Type B pancreatic cell (in vitro differentiated cells): ENCODE measurements around the gene KRT33B. TPM values are rescaled to one million over a fixed set of nuclear protein-coding genes. Genes with fewer than 3 reads are reported as not detected.

Source experiments
- DNase-seq: peaks from one replicate; pipeline ENCODE4 v3.0.0; 2021; ENCODE audit warnings: mixed read lengths; ENCODE audit not compliant: unreplicated experiment; ENCODE audit errors: extremely low spot score
- H3K27ac Mint-ChIP-seq: 2 replicates; pipeline ENCODE4 v1.8.0; 2021; ENCODE audit warnings: mild to moderate bottlenecking, mixed read lengths
- H3K27me3 Mint-ChIP-seq: 2 replicates; pipeline ENCODE4 v1.8.0; 2021; ENCODE audit warnings: mixed read lengths
- H3K36me3 Mint-ChIP-seq: 2 replicates; pipeline ENCODE4 v1.8.0; 2021; ENCODE audit warnings: mixed read lengths
- H3K4me1 Mint-ChIP-seq: one replicate; pipeline ENCODE4 v1.8.0; 2021; ENCODE audit warnings: mixed read lengths; ENCODE audit not compliant: unreplicated experiment
- H3K4me3 Mint-ChIP-seq: 2 replicates; pipeline ENCODE4 v1.8.0; 2021; ENCODE audit warnings: mild to moderate bottlenecking, mixed read lengths
- H3K9me3 Mint-ChIP-seq: 2 replicates; pipeline ENCODE4 v1.8.0; 2021; ENCODE audit warnings: mixed read lengths
- total RNA-seq: library from RNA; stranded (reverse); gene quantifications from 2 replicates; pipeline ENCODE4 v1.2.1, GENCODE V29; 2021; ENCODE audit warnings: low replicate concordance
- TF ChIP-seq, protein P1 (sequence below): fragments of 200-600 bp; sonication (generic); conservative IDR thresholded peaks from 2 replicates; pipeline ENCODE4 v1.5.0; 2021; ENCODE audit warnings: antibody characterized with exemption, mild to moderate bottlenecking

The KRT33B gene
- total RNA-seq, 1 donor from 2014 or later = not detected

DNA sequence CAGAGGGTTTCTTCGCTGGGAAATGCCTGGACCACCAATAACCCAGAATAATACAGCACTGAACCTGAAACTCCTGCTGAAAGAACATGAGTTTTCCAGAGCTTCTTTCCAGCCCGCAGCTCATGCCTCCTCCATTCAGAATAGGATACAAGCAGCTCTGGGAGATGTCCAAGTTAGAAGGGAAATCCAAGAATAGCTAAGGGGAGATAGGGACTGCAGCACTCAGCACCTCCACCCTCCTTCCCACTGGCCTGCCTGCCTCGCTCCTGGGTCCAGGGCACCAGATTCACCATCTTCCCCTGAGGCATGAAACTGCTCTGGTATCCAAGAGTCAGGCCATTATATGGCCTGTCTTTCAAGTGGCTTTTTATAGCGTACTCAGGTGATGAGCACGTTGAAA, 23.7 kb upstream of the KRT33B start:
- no peak overlapping the region for H3K27ac Mint-ChIP-seq
- no peak overlapping the region for H3K4me3 Mint-ChIP-seq
- TF ChIP-seq, protein P1, sequence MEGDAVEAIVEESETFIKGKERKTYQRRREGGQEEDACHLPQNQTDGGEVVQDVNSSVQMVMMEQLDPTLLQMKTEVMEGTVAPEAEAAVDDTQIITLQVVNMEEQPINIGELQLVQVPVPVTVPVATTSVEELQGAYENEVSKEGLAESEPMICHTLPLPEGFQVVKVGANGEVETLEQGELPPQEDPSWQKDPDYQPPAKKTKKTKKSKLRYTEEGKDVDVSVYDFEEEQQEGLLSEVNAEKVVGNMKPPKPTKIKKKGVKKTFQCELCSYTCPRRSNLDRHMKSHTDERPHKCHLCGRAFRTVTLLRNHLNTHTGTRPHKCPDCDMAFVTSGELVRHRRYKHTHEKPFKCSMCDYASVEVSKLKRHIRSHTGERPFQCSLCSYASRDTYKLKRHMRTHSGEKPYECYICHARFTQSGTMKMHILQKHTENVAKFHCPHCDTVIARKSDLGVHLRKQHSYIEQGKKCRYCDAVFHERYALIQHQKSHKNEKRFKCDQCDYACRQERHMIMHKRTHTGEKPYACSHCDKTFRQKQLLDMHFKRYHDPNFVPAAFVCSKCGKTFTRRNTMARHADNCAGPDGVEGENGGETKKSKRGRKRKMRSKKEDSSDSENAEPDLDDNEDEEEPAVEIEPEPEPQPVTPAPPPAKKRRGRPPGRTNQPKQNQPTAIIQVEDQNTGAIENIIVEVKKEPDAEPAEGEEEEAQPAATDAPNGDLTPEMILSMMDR = no peak
- peaks cover 12% of the 10 kb centered on the region for H3K4me1 Mint-ChIP-seq
- no peaks in the 10 kb centered on the region for H3K9me3 Mint-ChIP-seq
- H3K36me3 Mint-ChIP-seq = no peaks in the 10 kb centered on the region
- H3K27me3 Mint-ChIP-seq = no peaks in the 10 kb centered on the region
- DNase-seq = no peak

GRCh38 chr17:41392278-41392677, 22.7 kb upstream of the KRT33B start:
- no peaks in the 10 kb centered on the region for H3K27me3 Mint-ChIP-seq
- no peaks in the 10 kb centered on the region for H3K36me3 Mint-ChIP-seq
- no peak overlapping the region for H3K27ac Mint-ChIP-seq
- H3K4me3 Mint-ChIP-seq = no peak overlapping the region
- no peaks in the 10 kb centered on the region for H3K9me3 Mint-ChIP-seq
- TF ChIP-seq, protein P1 = no peak
- DNase-seq = no peak
- H3K4me1 Mint-ChIP-seq = peaks cover 12% of the 10 kb centered on the region

DNA sequence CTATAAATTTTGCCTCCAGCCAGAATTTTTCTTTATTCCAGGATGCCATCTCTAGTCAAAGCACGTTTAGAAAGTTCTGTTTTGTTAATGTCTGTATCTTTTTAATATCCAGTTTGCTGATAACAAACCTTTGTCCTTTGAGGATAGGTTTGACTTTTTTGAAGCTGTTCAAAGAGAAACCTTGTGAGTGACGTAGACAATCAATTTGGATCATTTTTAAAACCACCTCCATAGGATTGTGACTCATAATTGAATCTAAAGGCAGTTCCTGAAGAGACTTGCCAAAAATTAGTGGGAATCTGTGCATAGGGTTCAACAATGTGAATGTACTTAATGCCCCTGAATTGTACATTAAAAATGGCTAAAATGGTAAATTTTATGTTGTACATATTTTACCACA, 21.9 kb upstream of the KRT33B start:
- TF ChIP-seq, protein P1 = no peak
- H3K27ac Mint-ChIP-seq = no peak overlapping the region
- no peak overlapping the region for H3K4me3 Mint-ChIP-seq
- H3K4me1 Mint-ChIP-seq = peaks cover 12% of the 10 kb centered on the region
- no peaks in the 10 kb centered on the region for H3K27me3 Mint-ChIP-seq
- peaks cover 3% of the 10 kb centered on the region for H3K9me3 Mint-ChIP-seq
- no peaks in the 10 kb centered on the region for H3K36me3 Mint-ChIP-seq
- DNase-seq = no peak

DNA sequence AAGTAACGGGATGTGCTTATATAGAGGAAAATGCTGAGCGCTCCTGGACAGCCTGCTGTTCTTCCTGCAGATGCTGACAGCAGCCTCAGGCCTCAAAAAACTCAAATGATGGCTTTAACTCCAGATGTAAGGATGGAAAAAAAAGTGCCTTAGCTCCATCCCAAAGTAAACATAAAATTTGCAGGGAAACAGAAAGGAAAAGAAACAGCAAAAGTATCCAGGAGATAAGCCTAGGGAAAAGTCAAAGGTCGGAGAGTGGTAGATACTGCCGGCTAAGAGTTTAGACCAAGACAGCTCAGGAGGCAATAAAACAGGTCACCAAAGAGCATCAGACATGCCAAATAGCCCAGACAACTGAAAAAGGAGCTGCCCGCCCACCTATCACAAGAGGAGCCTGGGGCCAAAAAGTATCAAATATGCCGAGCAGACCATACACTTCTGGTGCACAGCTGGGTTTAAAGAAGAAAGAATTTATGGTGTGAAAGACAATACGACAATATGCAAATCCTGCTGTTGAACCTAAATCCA, 20.9 kb upstream of the KRT33B start:
- peak overlapping the region; percentile 24 for H3K27ac Mint-ChIP-seq
- no peak for DNase-seq
- peaks cover 12% of the 10 kb centered on the region for H3K4me1 Mint-ChIP-seq
- TF ChIP-seq, protein P1 = no peak
- H3K27me3 Mint-ChIP-seq = no peaks in the 10 kb centered on the region
- H3K4me3 Mint-ChIP-seq = no peak overlapping the region
- peaks cover 7% of the 10 kb centered on the region for H3K9me3 Mint-ChIP-seq
- H3K36me3 Mint-ChIP-seq = no peaks in the 10 kb centered on the region

- peaks cover 12% of the 10 kb centered on the region for H3K4me1 Mint-ChIP-seq
- H3K9me3 Mint-ChIP-seq = peaks cover 7% of the 10 kb centered on the region
- no peak overlapping the region for H3K27ac Mint-ChIP-seq
- H3K4me3 Mint-ChIP-seq = no peak overlapping the region
- no peaks in the 10 kb centered on the region for H3K27me3 Mint-ChIP-seq
- no peaks in the 10 kb centered on the region for H3K36me3 Mint-ChIP-seq
- TF ChIP-seq, protein P1 = no peak
- DNase-seq = no peak
Observed at GRCh38 chr17:41387670-41388069, 18.1 kb upstream of the KRT33B start.

DNA sequence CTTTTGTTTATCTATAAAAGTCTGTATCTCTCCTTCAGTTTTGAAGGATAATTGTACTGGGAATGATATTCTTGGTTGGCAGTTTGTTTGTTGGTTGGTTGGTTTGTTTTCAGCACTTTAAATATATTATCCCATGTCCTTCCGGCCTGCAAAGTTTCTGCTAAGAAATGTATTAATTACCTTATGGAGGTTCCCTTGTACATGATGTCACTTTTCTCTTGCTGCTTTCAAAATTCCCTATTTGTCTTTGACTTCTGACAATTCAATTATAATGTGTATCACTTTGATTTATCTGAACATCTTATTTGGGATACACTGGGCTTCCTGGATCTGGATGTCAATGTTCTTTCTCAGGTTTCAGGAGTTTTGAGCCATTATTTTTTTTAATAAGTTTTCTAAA, 16.6 kb upstream of the KRT33B start:
- H3K36me3 Mint-ChIP-seq = no peaks in the 10 kb centered on the region
- H3K4me1 Mint-ChIP-seq = peaks cover 11% of the 10 kb centered on the region
- TF ChIP-seq, protein P1 = no peak
- H3K9me3 Mint-ChIP-seq = peaks cover 7% of the 10 kb centered on the region
- H3K4me3 Mint-ChIP-seq = no peak overlapping the region
- DNase-seq = no peak
- H3K27ac Mint-ChIP-seq = no peak overlapping the region
- no peaks in the 10 kb centered on the region for H3K27me3 Mint-ChIP-seq
